Measurements from ENCODE around the gene AFMID.

Gene AFMID

GRCh38 chr17:78174346-78174869, 12.8 kb upstream of the AFMID start:
- no peak for DNase-seq
- in situ Hi-C loops (cut with HindIII; ENCODE audit: low pct_ligation_motif_present, low pct_unique_long_range_greater_than_20kb, low sequenced_read_pairs), result no loop called here

- in situ Hi-C loops (cut with HindIII; ENCODE audit: low pct_ligation_motif_present, low pct_unique_long_range_greater_than_20kb, low sequenced_read_pairs), result no loop called here
- DNase-seq, result no peak
These were observed 12.1 kb upstream of the AFMID start for GRCh38 chr17:78174870-78175642.

- no peak for DNase-seq
- in situ Hi-C loops (cut with HindIII; ENCODE audit: low pct_ligation_motif_present, low pct_unique_long_range_greater_than_20kb, low sequenced_read_pairs), result no loop called here
These were observed 11.6 kb upstream of the AFMID start for GRCh38 chr17:78175643-78175981.

GRCh38 chr17:78176548-78177025, 10.6 kb upstream of the AFMID start:
- in situ Hi-C loops (cut with HindIII; ENCODE audit: low pct_ligation_motif_present, low pct_unique_long_range_greater_than_20kb, low sequenced_read_pairs), result no loop called here
- peak; percentile 68 for DNase-seq

DNA sequence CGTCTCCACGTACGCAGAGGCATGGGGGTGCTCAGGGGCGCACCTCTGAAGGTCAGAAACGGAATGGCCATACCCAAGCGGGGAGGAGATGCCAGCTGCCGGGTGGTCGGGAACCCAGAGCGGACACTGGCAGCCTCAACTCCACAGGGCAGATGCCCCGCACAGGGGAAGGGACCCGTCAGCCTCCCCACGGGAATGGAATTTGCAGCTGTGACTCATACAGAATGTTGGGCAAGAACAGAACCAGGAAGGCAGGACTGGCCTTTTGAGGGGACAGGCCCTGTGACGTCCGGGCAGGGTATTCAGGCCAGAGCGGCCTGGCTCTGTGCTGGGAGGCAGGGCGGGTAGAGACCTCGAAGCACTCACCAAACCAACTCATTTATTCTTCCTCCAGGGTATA, 7.8 kb upstream of the AFMID start:
- in situ Hi-C loops (cut with HindIII; ENCODE audit: low pct_ligation_motif_present, low pct_unique_long_range_greater_than_20kb, low sequenced_read_pairs), result no loop called here
- no peak for DNase-seq

- no peak for DNase-seq
- in situ Hi-C loops (cut with HindIII; ENCODE audit: low pct_ligation_motif_present, low pct_unique_long_range_greater_than_20kb, low sequenced_read_pairs), result no loop called here
These were observed 7.1 kb upstream of the AFMID start for GRCh38 chr17:78180083-78180482.

GRCh38 chr17:78180508-78180907, 6.7 kb upstream of the AFMID start:
- in situ Hi-C loops (cut with HindIII; ENCODE audit: low pct_ligation_motif_present, low pct_unique_long_range_greater_than_20kb, low sequenced_read_pairs), result no loop called here
- DNase-seq, result no peak

- in situ Hi-C loops (cut with HindIII; ENCODE audit: low pct_ligation_motif_present, low pct_unique_long_range_greater_than_20kb, low sequenced_read_pairs), result no loop called here
- DNase-seq, result no peak
These were observed 4.7 kb upstream of the AFMID start for GRCh38 chr17:78182504-78182903.

DNA sequence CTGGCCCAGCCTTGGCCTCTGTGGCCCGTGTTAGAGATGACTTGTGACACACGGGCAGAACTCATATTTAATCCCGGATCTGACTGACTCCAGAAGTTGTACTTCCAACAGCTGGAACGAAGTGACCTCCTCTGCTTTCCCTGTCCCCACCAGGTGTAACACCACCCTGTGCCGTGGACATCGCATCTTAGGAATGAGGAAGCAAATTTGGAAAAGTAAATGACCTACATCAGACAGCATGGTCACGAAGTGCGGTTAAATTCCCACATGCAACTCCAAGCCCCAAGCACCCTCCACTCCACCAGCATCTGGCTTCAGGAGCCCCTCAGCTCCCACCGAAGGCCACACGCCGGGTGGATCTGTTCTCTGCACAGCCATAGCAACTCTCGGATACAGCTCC, 3.2 kb upstream of the AFMID start:
- in situ Hi-C loops (cut with HindIII; ENCODE audit: low pct_ligation_motif_present, low pct_unique_long_range_greater_than_20kb, low sequenced_read_pairs), result no loop called here
- DNase-seq, result no peak

GRCh38 chr17:78184351-78184750, 2.8 kb upstream of the AFMID start:
- no peak for DNase-seq
- in situ Hi-C loops (cut with HindIII; ENCODE audit: low pct_ligation_motif_present, low pct_unique_long_range_greater_than_20kb, low sequenced_read_pairs), result no loop called here

DNA sequence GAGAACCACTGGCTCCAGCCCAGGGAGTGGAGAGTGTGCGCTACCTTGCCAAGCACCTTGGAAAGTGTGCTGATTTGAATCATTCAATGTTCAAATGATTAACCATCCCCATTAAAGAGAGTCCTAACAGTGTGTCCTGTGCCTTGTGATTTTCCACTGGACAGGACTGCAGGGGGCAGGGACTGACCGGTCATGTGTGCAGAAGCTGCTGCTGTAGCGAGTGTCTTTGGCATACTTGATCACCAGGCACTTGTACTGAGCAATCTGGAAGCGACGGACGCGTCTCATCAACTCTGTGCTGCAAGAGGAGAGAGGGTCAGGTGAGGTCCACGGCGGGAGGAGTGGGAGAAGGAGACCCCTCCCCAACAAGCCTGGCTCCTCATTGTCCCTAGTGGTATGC, 2.3 kb upstream of the AFMID start:
- DNase-seq, result peak; percentile 57
- in situ Hi-C loops (cut with HindIII; ENCODE audit: low pct_ligation_motif_present, low pct_unique_long_range_greater_than_20kb, low sequenced_read_pairs), result no loop called here

DNA sequence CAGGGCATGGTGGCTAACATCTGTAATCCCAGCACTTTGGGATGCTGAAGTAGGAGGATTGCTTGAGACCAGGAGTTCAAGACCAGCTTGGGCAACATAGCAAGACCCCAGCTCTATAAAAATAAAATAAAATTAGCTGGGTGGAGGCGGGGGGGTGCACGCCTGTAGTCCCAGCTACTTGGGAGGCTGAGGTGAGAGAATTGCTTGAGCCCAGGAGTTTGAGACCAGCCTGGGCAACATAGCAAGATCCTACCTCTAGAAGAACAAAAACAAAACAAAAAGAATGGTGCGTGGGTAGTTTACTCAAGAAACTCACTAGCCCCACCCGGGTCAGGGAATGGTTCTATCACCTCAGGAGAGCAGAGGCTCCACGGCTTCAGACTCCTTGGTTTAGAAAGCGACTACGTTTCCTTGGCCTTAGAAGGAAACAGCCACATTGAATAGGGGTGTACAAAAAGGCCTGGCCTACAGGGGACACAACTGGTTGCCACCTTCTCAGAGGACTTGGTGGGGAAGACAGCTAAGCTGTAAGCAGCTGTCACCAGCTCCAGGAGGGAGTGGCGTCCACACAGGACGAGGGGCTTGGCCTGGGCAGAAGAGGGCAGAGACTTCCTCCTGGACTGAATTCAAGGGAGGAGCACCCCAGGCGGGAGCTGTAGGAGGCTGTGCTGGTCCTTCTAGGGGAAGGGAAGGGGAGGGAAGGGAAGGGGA, 1.0 kb upstream of the AFMID start:
- DNase-seq, result peak; percentile 61
- in situ Hi-C loops (cut with HindIII; ENCODE audit: low pct_ligation_motif_present, low pct_unique_long_range_greater_than_20kb, low sequenced_read_pairs), result no loop called here

- in situ Hi-C loops (cut with HindIII; ENCODE audit: low pct_ligation_motif_present, low pct_unique_long_range_greater_than_20kb, low sequenced_read_pairs), result no loop called here
- DNase-seq, result no peak
These were observed 9.6 kb downstream of the AFMID start for GRCh38 chr17:78196716-78197115.

GRCh38 chr17:78197147-78197832, 10.1 kb downstream of the AFMID start:
- no peak for DNase-seq
- in situ Hi-C loops (cut with HindIII; ENCODE audit: low pct_ligation_motif_present, low pct_unique_long_range_greater_than_20kb, low sequenced_read_pairs), result no loop called here

DNA sequence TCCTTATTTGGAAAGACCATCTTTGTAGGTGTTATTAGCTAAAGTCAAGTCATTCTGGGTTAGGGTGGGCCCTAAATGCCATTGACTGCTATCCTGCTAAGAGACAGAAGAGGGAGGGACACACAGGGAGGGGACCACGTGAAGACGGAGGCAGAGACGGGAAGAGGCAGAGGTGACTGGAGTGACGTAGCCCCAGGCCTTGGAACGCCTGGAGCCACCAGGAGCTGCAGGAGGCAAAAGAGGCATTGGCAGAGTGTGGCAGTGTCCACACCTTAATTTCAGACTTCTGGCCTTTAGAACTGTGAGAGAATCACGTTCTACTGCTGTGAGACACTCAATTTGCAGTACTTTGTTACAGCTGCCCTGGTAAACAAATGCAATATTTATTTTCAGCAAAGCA, 13.3 kb downstream of the AFMID start:
- DNase-seq, result no peak
- in situ Hi-C loops (cut with HindIII; ENCODE audit: low pct_ligation_motif_present, low pct_unique_long_range_greater_than_20kb, low sequenced_read_pairs), result no loop called here

- in situ Hi-C loops (cut with HindIII; ENCODE audit: low pct_ligation_motif_present, low pct_unique_long_range_greater_than_20kb, low sequenced_read_pairs), result no loop called here
- DNase-seq, result no peak
These were observed 15.5 kb downstream of the AFMID start for GRCh38 chr17:78202666-78203065.

DNA sequence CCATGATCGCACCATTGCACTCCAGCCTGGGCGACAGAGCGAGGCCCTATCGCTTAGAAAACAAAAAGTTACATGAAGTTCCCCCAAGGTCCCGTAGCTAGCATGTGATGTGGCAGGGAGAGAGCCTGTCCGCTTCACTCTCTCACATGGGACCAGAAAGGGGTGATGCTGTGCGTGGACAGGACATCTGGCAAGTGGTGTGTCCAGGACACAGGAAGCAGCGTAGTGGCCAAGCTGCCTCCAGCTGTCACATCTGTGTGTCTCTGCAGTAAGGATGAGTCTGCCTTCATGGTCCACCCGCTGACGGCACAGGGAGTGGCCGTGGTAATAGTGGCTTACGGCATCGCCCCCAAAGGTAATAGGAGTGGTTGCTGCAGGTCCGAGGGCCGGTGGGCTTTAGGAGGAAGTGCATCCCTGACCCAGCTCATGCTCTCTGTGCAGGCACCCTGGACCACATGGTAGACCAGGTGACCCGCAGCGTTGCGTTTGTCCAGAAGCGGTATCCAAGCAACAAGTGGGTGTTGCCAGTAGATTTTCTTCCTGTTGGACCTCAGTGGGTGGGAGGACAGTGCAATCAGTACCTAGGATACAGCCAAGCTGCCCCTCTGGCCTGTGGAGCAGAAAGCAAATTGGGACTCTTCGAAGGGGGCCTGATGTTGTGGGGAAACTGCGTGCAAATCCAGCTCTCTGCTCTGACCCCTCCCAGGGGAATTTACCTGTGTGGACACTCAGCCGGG, 17.4 kb downstream of the AFMID start:
- in situ Hi-C loops (cut with HindIII; ENCODE audit: low pct_ligation_motif_present, low pct_unique_long_range_greater_than_20kb, low sequenced_read_pairs), result no loop called here
- no peak for DNase-seq

GRCh38 chr17:78205124-78205775, 18.1 kb downstream of the AFMID start:
- no peak for DNase-seq
- in situ Hi-C loops (cut with HindIII; ENCODE audit: low pct_ligation_motif_present, low pct_unique_long_range_greater_than_20kb, low sequenced_read_pairs), result no loop called here

All from ACHN (cell line).